GM12873 (cell line): ENCODE measurements around the gene PAMR1.

Experiments
- CTCF ChIP-seq: IDR thresholded peaks from 2 replicates; pipeline ENCODE4 v1.5.1; 2012; ENCODE audit warnings: low read depth, mild to moderate bottlenecking, moderate library complexity, low read length, control low read depth; ENCODE audit not compliant: insufficient read depth; ENCODE audit errors: missing control alignments

The PAMR1 gene

GRCh38 chr11:35525501-35526175, at the start of gene PAMR1:
Gene PAMR1 (minus strand): TSS chr11:35525616. CDS start chr11:35525585, 31 bp downstream.
- TF ChIP-seq CTCF: no peak

GRCh38 chr11:35571696-35572095, 46.3 kb upstream of the PAMR1 start:
- no peak for TF ChIP-seq CTCF

GRCh38 chr11:35567737-35568465, 42.5 kb upstream of the PAMR1 start:
- TF ChIP-seq CTCF: no peak

- no peak for TF ChIP-seq CTCF
Observed at GRCh38 chr11:35566885-35567284, 41.5 kb upstream of the PAMR1 start.

- no peak for TF ChIP-seq CTCF
Observed at GRCh38 chr11:35566181-35566580, 40.8 kb upstream of the PAMR1 start.

- no peak for TF ChIP-seq CTCF
Observed at GRCh38 chr11:35564245-35564595, 38.8 kb upstream of the PAMR1 start.

GRCh38 chr11:35563484-35564244, 38.2 kb upstream of the PAMR1 start:
- TF ChIP-seq CTCF: no peak
